Measurements from ENCODE around the gene CGNL1. TPM values are rescaled to one million over a fixed set of nuclear protein-coding genes. Genes with fewer than 3 reads are reported as not detected.

CGNL1 gene
- total RNA-seq, 2 donors from 2014 or later = 3.9 to 4.7 TPM

GRCh38 chr15:57410373-57410772, 34.1 kb downstream of the CGNL1 start:
- intact Hi-C loops (cut with DNase I) = no loop called here
- Histone ChIP-seq H3K27ac (no peak overlapping the region), H3K9me3 (no peaks in the 10 kb centered on the region), H3K27me3 (no peaks in the 10 kb centered on the region), H3K36me3 (no peaks in the 10 kb centered on the region), H3K4me3 (no peak overlapping the region), H3K9ac (ENCODE audit: low read depth in 2 of 2, low read length in 2 of 2) (no peak overlapping the region), H3K4me1 (no peaks in the 10 kb centered on the region)
- no peak for TF ChIP-seq CTCF (IDR thresholded peaks at IDR 0.05)
- no peak for DNase-seq

- intact Hi-C loops (cut with DNase I) = no loop called here
- TF ChIP-seq CTCF (IDR thresholded peaks at IDR 0.05) = no peak
Observed at GRCh38 chr15:57411945-57412768, 35.9 kb downstream of the CGNL1 start.

GRCh38 chr15:57415602-57416001, 39.3 kb downstream of the CGNL1 start:
- Histone ChIP-seq H3K27me3 (no peaks in the 10 kb centered on the region), H3K9me3 (no peaks in the 10 kb centered on the region), H3K36me3 (no peaks in the 10 kb centered on the region), H3K9ac (ENCODE audit: low read depth in 2 of 2, low read length in 2 of 2) (no peak overlapping the region), H3K27ac (no peak overlapping the region), H3K4me1 (no peaks in the 10 kb centered on the region), H3K4me3 (no peak overlapping the region)
- TF ChIP-seq CTCF (IDR thresholded peaks at IDR 0.05) = no peak
- DNase-seq = no peak
- intact Hi-C loops (cut with DNase I) = no loop called here

More at GRCh38 chr15:57411945-57412768, 35.9 kb downstream of the CGNL1 start:
- no peaks in the 10 kb centered on the region for H3K36me3 ChIP-seq
- no peak overlapping the region for H3K4me3 ChIP-seq
- H3K9ac ChIP-seq (ENCODE audit: low read depth in 2 of 2, low read length in 2 of 2) = no peak overlapping the region
- H3K27me3 ChIP-seq = no peaks in the 10 kb centered on the region
- no peak for DNase-seq
- no peak overlapping the region for H3K27ac ChIP-seq
- no peaks in the 10 kb centered on the region for H3K4me1 ChIP-seq
- no peaks in the 10 kb centered on the region for H3K9me3 ChIP-seq

DNA sequence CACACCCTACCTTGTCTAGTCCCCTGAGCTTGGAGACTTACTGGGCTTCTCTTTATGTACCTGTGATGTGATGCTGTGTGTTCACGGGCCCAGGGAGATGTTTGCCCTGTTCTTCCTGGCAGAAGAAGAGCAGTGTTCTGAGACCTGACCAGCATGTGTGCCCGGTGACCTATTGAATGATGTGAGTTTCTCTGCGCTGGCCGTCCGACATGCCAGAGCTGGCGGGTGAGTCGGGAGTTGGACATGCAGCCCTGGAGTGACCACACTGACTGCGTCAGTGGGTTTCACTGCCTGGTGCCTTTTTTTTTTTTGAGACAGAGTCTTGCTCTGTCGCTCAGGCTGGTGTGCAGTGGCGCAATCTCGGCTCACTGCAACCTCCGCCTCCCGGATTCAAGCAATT, 42.3 kb downstream of the CGNL1 start:
- H3K4me3 ChIP-seq = no peak overlapping the region
- H3K27me3 ChIP-seq = no peaks in the 10 kb centered on the region
- intact Hi-C loops (cut with DNase I) = no loop called here
- no peak overlapping the region for H3K9ac ChIP-seq (ENCODE audit: low read depth in 2 of 2, low read length in 2 of 2)
- no peaks in the 10 kb centered on the region for H3K9me3 ChIP-seq
- H3K36me3 ChIP-seq = no peaks in the 10 kb centered on the region
- H3K4me1 ChIP-seq = no peaks in the 10 kb centered on the region
- H3K27ac ChIP-seq = no peak overlapping the region
- no peak for TF ChIP-seq CTCF (IDR thresholded peaks at IDR 0.05)
- no peak for DNase-seq

GRCh38 chr15:57419335-57419734, 43.0 kb downstream of the CGNL1 start:
- H3K4me3 ChIP-seq = no peak overlapping the region
- no peaks in the 10 kb centered on the region for H3K27me3 ChIP-seq
- TF ChIP-seq CTCF (IDR thresholded peaks at IDR 0.05) = no peak
- no peaks in the 10 kb centered on the region for H3K9me3 ChIP-seq
- no peak overlapping the region for H3K27ac ChIP-seq
- H3K36me3 ChIP-seq = no peaks in the 10 kb centered on the region
- no peak overlapping the region for H3K9ac ChIP-seq (ENCODE audit: low read depth in 2 of 2, low read length in 2 of 2)
- intact Hi-C loops (cut with DNase I) = no loop called here
- no peak for DNase-seq
- no peaks in the 10 kb centered on the region for H3K4me1 ChIP-seq

Data from colonic mucosa (tissue), 4 donors.